GM23338 (cell line): ENCODE measurements around the gene SEPTIN11. TPM values are rescaled to one million over a fixed set of nuclear protein-coding genes. Genes with fewer than 3 reads are reported as not detected.

ENCODE experiments used
- ATAC-seq: fragments of 200-7000 bp; cut with Tn5 transposase; 3 replicates; pipeline ENCODE4 v1.9.1; 2020
- DNase-seq: peaks from one replicate; pipeline ENCODE4 v3.0.0-alpha.2; 2015; ENCODE audit warnings: low spot score
- H2AFZ ChIP-seq: fragments of 200-600 bp; sonication (generic); 2 replicates; pipeline ENCODE4 v1.8.0; 2016; ENCODE audit warnings: antibody characterized with exemption, mild to moderate bottlenecking, moderate library complexity
- H3F3A ChIP-seq: fragments of 200-600 bp; sonication (generic); replicated peaks from 2 replicates; pipeline ENCODE4 v1.8.0; 2017; ENCODE audit warnings: antibody characterized with exemption, mixed run types, low read depth
- H3K27ac ChIP-seq: fragments of 200-600 bp; sonication (generic); 2 replicates; pipeline ENCODE4 v1.6.1; 2016; ENCODE audit warnings: low read depth
- H3K27me3 ChIP-seq: fragments of 200-600 bp; sonication (generic); 2 replicates; pipeline ENCODE4 v1.8.0; 2016; ENCODE audit warnings: mild to moderate bottlenecking, mixed run types, moderate library complexity; ENCODE audit not compliant: insufficient read depth
- H3K36me3 ChIP-seq: fragments of 200-600 bp; sonication (generic); 2 replicates; pipeline ENCODE4 v1.8.0; 2016; ENCODE audit warnings: mild to moderate bottlenecking; ENCODE audit not compliant: insufficient read depth
- H3K4me1 ChIP-seq: fragments of 200-600 bp; sonication (generic); 2 replicates; pipeline ENCODE4 v1.8.0; 2016; ENCODE audit warnings: mild to moderate bottlenecking, moderate library complexity; ENCODE audit not compliant: insufficient read depth
- H3K4me2 ChIP-seq: fragments of 200-600 bp; sonication (generic); 2 replicates; pipeline ENCODE4 v1.7.1; 2017; ENCODE audit warnings: mixed run types
- H3K4me3 ChIP-seq: fragments of 200-600 bp; sonication (generic); 2 replicates; pipeline ENCODE4 v1.6.1; 2016; ENCODE audit warnings: mixed run types
- H3K79me2 ChIP-seq: fragments of 200-600 bp; sonication (generic); replicated peaks from 2 replicates; pipeline ENCODE4 v1.8.0; 2017; ENCODE audit warnings: mild to moderate bottlenecking; ENCODE audit not compliant: insufficient read depth
- H3K9me2 ChIP-seq: fragments of 200-600 bp; sonication (generic); 2 replicates; pipeline ENCODE4 v1.8.0; 2017; ENCODE audit not compliant: insufficient read depth
- H4K20me1 ChIP-seq: fragments of 200-600 bp; sonication (generic); replicated peaks from 2 replicates; pipeline ENCODE4 v1.8.0; 2017; ENCODE audit warnings: mild to moderate bottlenecking; ENCODE audit not compliant: insufficient read depth
- H3K27ac Mint-ChIP-seq: 2 replicates; pipeline ENCODE4 v1.8.0; 2020; ENCODE audit warnings: inconsistent platforms, mild to moderate bottlenecking, moderate library complexity, mixed read lengths
- H3K27me3 Mint-ChIP-seq: 3 replicates; pipeline ENCODE4 v1.8.0; 2022; ENCODE audit warnings: low read depth, mild to moderate bottlenecking, moderate library complexity, mixed read lengths, inconsistent platforms; ENCODE audit not compliant: insufficient read depth, poor library complexity
- H3K36me3 Mint-ChIP-seq: 3 replicates; pipeline ENCODE4 v1.8.0; 2021; ENCODE audit warnings: low read depth, mild to moderate bottlenecking, inconsistent platforms, moderate library complexity, mixed read lengths
- H3K4me1 Mint-ChIP-seq: 3 replicates; pipeline ENCODE4 v1.8.0; 2020; ENCODE audit warnings: mild to moderate bottlenecking, inconsistent platforms, mixed read lengths
- H3K4me3 Mint-ChIP-seq: 3 replicates; pipeline ENCODE4 v1.8.0; 2021; ENCODE audit warnings: moderate library complexity, mild to moderate bottlenecking, inconsistent platforms, mixed read lengths
- H3K9me3 Mint-ChIP-seq: 3 replicates; pipeline ENCODE4 v1.8.0; 2020; ENCODE audit warnings: moderate library complexity, mild to moderate bottlenecking, inconsistent platforms, mixed read lengths
- CREB1 ChIP-seq: fragments of 250-450 bp; sonication (Bioruptor Pico); IDR thresholded peaks from 2 replicates; pipeline ENCODE4 v1.5.0; 2020; ENCODE audit warnings: low read depth, mild to moderate bottlenecking, moderate library complexity
- CTCF ChIP-seq, 2 experiments: fragments of 200-600 bp in 1 of 2; sonication (generic) in 1 of 2; conservative IDR thresholded peaks; 2 replicates each; pipeline versions ENCODE4 v1.5.1 to v1.6.1; 2016 to 2017; ENCODE audit warnings: antibody characterized with exemption in 2 of 2, low read depth in 2 of 2, mild to moderate bottlenecking in 2 of 2, moderate library complexity in 1 of 2
- ETS1 ChIP-seq: IDR thresholded peaks from 2 replicates; pipeline ENCODE4 v1.6.1; 2016; ENCODE audit warnings: antibody characterized with exemption
- EZH2 ChIP-seq: fragments of 200-600 bp; sonication (generic); IDR thresholded peaks from one replicate; pipeline ENCODE4 v1.8.0; 2017; ENCODE audit warnings: antibody characterized with exemption, mild to moderate bottlenecking, low read depth; ENCODE audit not compliant: unreplicated experiment
- EZH2phosphoT487 ChIP-seq: fragments of 200-600 bp; sonication (generic); IDR thresholded peaks from one replicate; pipeline ENCODE4 v1.8.1; 2018; ENCODE audit warnings: antibody characterized with exemption; ENCODE audit not compliant: unreplicated experiment
- JUNB ChIP-seq: IDR thresholded peaks from one replicate; pipeline ENCODE4 v1.6.1; 2016; ENCODE audit warnings: antibody characterized with exemption; ENCODE audit not compliant: unreplicated experiment
- POLR2AphosphoS5 ChIP-seq: IDR thresholded peaks from 2 replicates; pipeline ENCODE4 v1.6.1; 2016; ENCODE audit warnings: antibody characterized with exemption, low read depth
- REST ChIP-seq: IDR thresholded peaks from one replicate; pipeline ENCODE4 v1.6.1; 2018; ENCODE audit warnings: antibody characterized with exemption; ENCODE audit not compliant: unreplicated experiment
- STAT1 ChIP-seq: IDR thresholded peaks from one replicate; pipeline ENCODE4 v1.6.1; 2016; ENCODE audit warnings: antibody characterized with exemption; ENCODE audit not compliant: unreplicated experiment
- ZNF114 ChIP-seq: fragments of 250-450 bp; sonication (Bioruptor Pico); IDR thresholded peaks from 2 replicates; pipeline ENCODE4 v1.5.0; 2020; ENCODE audit warnings: mild to moderate bottlenecking, moderate library complexity
- polyA plus RNA-seq: library from polyadenylated mRNA; unstranded; fragments of >200 nt; fragmentation: Nextera tagmentation; extraction: Ambion mirVana; gene quantifications from 2 replicates; pipeline ENCODE4 v1.2.1, GENCODE V29; 2016
- total RNA-seq: library from RNA; depleted of rRNA; stranded (reverse); fragments of >200 nt; shearing (Covaris generic); gene quantifications from 2 replicates; pipeline ENCODE4 v1.2.3, GENCODE V29; 2014
- TF ChIP-seq, protein P1 (sequence below): fragments of 250-450 bp; sonication (Bioruptor Pico); IDR thresholded peaks from 2 replicates; pipeline ENCODE4 v1.5.0; 2020; ENCODE audit warnings: mild to moderate bottlenecking, moderate library complexity

SEPTIN11 gene
- total and polyA plus RNA-seq, 2 experiments from 2014 or later: 80.0 to 81.6 TPM

DNA sequence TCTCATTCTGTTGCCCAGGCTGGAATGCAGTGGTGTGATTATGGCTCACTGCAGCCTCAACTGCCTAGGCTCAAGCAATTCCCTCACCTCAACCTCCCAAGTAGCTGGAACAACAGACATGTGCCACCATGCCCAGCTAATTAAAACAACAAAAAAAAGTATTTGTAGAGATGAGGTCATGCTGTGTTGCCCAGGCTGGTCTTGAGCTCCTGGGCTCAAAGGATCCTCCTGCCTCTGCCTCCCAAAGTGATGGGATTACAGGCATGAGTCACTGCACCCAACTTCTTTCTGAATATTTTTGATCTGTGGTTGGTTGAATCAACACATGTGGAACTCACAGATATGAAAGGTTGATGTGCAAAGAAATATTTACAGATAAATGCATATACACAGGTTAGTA lies 18.5 kb upstream of the SEPTIN11 start (continued):
- TF ChIP-seq, protein P1, sequence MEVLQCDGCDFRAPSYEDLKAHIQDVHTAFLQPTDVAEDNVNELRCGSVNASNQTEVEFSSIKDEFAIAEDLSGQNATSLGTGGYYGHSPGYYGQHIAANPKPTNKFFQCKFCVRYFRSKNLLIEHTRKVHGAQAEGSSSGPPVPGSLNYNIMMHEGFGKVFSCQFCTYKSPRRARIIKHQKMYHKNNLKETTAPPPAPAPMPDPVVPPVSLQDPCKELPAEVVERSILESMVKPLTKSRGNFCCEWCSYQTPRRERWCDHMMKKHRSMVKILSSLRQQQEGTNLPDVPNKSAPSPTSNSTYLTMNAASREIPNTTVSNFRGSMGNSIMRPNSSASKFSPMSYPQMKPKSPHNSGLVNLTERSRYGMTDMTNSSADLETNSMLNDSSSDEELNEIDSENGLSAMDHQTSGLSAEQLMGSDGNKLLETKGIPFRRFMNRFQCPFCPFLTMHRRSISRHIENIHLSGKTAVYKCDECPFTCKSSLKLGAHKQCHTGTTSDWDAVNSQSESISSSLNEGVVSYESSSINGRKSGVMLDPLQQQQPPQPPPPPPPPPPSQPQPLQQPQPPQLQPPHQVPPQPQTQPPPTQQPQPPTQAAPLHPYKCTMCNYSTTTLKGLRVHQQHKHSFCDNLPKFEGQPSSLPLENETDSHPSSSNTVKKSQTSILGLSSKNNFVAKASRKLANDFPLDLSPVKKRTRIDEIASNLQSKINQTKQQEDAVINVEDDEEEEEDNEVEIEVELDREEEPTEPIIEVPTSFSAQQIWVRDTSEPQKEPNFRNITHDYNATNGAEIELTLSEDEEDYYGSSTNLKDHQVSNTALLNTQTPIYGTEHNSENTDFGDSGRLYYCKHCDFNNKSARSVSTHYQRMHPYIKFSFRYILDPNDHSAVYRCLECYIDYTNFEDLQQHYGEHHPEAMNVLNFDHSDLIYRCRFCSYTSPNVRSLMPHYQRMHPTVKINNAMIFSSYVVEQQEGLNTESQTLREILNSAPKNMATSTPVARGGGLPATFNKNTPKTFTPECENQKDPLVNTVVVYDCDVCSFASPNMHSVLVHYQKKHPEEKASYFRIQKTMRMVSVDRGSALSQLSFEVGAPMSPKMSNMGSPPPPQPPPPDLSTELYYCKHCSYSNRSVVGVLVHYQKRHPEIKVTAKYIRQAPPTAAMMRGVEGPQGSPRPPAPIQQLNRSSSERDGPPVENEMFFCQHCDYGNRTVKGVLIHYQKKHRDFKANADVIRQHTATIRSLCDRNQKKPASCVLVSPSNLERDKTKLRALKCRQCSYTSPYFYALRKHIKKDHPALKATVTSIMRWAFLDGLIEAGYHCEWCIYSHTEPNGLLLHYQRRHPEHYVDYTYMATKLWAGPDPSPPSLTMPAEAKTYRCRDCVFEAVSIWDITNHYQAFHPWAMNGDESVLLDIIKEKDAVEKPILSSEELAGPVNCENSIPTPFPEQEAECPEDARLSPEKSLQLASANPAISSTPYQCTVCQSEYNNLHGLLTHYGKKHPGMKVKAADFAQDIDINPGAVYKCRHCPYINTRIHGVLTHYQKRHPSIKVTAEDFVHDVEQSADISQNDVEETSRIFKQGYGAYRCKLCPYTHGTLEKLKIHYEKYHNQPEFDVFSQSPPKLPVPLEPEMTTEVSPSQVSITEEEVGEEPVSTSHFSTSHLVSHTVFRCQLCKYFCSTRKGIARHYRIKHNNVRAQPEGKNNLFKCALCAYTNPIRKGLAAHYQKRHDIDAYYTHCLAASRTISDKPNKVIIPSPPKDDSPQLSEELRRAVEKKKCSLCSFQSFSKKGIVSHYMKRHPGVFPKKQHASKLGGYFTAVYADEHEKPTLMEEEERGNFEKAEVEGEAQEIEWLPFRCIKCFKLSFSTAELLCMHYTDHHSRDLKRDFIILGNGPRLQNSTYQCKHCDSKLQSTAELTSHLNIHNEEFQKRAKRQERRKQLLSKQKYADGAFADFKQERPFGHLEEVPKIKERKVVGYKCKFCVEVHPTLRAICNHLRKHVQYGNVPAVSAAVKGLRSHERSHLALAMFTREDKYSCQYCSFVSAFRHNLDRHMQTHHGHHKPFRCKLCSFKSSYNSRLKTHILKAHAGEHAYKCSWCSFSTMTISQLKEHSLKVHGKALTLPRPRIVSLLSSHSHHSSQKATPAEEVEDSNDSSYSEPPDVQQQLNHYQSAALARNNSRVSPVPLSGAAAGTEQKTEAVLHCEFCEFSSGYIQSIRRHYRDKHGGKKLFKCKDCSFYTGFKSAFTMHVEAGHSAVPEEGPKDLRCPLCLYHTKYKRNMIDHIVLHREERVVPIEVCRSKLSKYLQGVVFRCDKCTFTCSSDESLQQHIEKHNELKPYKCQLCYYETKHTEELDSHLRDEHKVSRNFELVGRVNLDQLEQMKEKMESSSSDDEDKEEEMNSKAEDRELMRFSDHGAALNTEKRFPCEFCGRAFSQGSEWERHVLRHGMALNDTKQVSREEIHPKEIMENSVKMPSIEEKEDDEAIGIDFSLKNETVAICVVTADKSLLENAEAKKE (CRISPR knock-in tag): no peak
- no peak for TF ChIP-seq ETS1

DNA sequence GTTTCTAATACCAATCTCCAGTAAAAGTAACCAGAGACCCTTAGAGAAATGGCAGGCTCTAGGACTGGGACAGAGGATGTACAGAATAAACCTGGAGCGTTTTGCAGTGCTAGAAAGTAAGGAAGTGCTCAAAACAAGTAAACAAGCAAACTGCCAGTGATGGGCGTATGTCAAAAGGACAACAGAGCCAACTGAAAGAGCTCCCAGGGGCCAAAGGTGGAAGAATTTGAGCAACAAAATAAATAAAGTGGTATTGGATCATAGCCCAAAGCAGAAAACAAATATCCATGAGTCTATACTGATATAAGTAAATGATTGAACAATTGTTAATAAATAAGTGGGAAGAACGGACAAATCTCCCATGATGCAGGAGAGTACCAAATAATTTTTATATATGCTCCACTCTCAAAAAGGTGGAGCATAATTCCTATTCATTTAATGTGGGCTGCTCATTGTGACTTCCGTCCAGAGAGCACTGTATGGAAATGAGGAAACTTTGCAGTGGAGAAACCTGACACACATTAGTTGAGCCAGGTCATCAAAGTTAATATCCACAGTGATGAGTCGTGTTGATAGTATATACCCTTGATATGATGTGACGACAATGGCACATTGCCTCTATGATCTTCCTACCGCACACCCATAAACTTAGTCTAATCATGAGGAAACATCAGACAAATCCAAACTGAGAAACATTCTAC lies 17.8 kb upstream of the SEPTIN11 start:
- Histone ChIP-seq H3K79me2 (no peaks in the 10 kb centered on the region), H3K36me3 (no peaks in the 10 kb centered on the region), H3K4me1 (no peaks in the 10 kb centered on the region), H3K4me2 (no peak overlapping the region), H3K9me2 (no peaks in the 10 kb centered on the region), H3K4me3 (no peak overlapping the region), H3K27ac (no peak overlapping the region), H3K27me3 (no peaks in the 10 kb centered on the region), H3F3A (no peaks in the 10 kb centered on the region), H2AFZ (no peak overlapping the region), H4K20me1 (no peaks in the 10 kb centered on the region)
- H3K27me3 Mint-ChIP-seq: no peaks in the 10 kb centered on the region
- no peaks in the 10 kb centered on the region for H3K36me3 Mint-ChIP-seq
- ATAC-seq (no peak), DNase-seq (no peak)
- no peak overlapping the region for H3K27ac Mint-ChIP-seq
- no peaks in the 10 kb centered on the region for H3K4me1 Mint-ChIP-seq
- H3K9me3 Mint-ChIP-seq: no peaks in the 10 kb centered on the region
- H3K4me3 Mint-ChIP-seq: no peak overlapping the region
- TF ChIP-seq ZNF114 (CRISPR knock-in tag) (no peak), POLR2AphosphoS5 (no peak), ETS1 (no peak), REST (no peak), EZH2 (no peak), EZH2phosphoT487 (no peak), CTCF (conservative IDR thresholded peaks at IDR 0.05; ENCODE audit: low read depth in 2 of 2) (no peak), STAT1 (no peak), CREB1 (CRISPR knock-in tag) (no peak), JUNB (no peak)
